IMR-90 (cell line): ENCODE results near the gene SHISA2. TPM values are rescaled to one million over a fixed set of nuclear protein-coding genes. Genes with fewer than 3 reads are reported as not detected.

Source experiments
- ATAC-seq: fragments of 200-7000 bp; cut with Tn5 transposase; 2 replicates; pipeline ENCODE4 v1.9.1; 2020; ENCODE audit warnings: low read depth, mild to moderate bottlenecking, moderate library complexity
- BruUV-seq: library from RNA; stranded (reverse); fragments of 400-500 nt; replicated peaks from 2 replicates; lab custom pipeline; 2021; lab: Mats Ljungman, UMichigan
- CTCF ChIA-PET: fragments of 300-600 bp; formaldehyde crosslinking; extraction: SDS; loops from one replicate; lab custom pipeline; 2021; ENCODE audit warnings: antibody characterized with exemption; lab: Yijun Ruan, JAX
- POLR2A ChIA-PET: fragments of 300-600 bp; sonication (Branson Sonifier 250); formaldehyde crosslinking; loops from one replicate; lab custom pipeline; 2022; ENCODE audit warnings: antibody characterized with exemption; ENCODE audit not compliant: unreplicated experiment; lab: Charles Lee
- DNase-seq: peaks from one replicate; pipeline ENCODE4 v3.0.0; 2013
- H2AFZ ChIP-seq: replicated peaks from 2 replicates; pipeline ENCODE3; 2013; ENCODE audit warnings: low read length, mild to moderate bottlenecking; ENCODE audit not compliant: poor library complexity
- H2AK5ac ChIP-seq: 2 replicates; pipeline ENCODE4 v1.6.1; 2013; ENCODE audit warnings: low read depth, low read length, inconsistent platforms
- H2AK9ac ChIP-seq: replicated peaks from 2 replicates; pipeline ENCODE3; 2013; ENCODE audit warnings: mild to moderate bottlenecking, low read depth, low read length, moderate library complexity; ENCODE audit not compliant: poor library complexity
- H2BK120ac ChIP-seq: 2 replicates; pipeline ENCODE4 v1.6.1; 2013; ENCODE audit warnings: low read depth, low read length, inconsistent platforms
- H2BK15ac ChIP-seq: 3 replicates; pipeline ENCODE4 v1.6.1; 2013; ENCODE audit warnings: low read depth, low read length, inconsistent platforms
- H2BK20ac ChIP-seq: 2 replicates; pipeline ENCODE4 v1.6.1; 2013; ENCODE audit warnings: low read depth, mild to moderate bottlenecking, inconsistent platforms, low read length, moderate library complexity
- H2BK5ac ChIP-seq: 2 replicates; pipeline ENCODE4 v1.6.1; 2013; ENCODE audit warnings: mild to moderate bottlenecking, low read depth, low read length, inconsistent platforms; ENCODE audit not compliant: poor library complexity, severe bottlenecking
- H3K14ac ChIP-seq: replicated peaks from 2 replicates; pipeline ENCODE4 v1.6.1; 2013; ENCODE audit warnings: low read depth, low read length, inconsistent platforms
- H3K18ac ChIP-seq: 2 replicates; pipeline ENCODE4 v1.6.1; 2013; ENCODE audit warnings: low read depth, low read length, control low read depth
- H3K23ac ChIP-seq: 2 replicates; pipeline ENCODE4 v1.6.1; 2013; ENCODE audit warnings: low read depth, low read length, inconsistent platforms
- H3K27ac ChIP-seq: 2 replicates; pipeline ENCODE4 v1.5.1; 2013; ENCODE audit warnings: mild to moderate bottlenecking, control low read depth, low read length; ENCODE audit not compliant: insufficient read depth
- H3K27me3 ChIP-seq: 2 replicates; pipeline ENCODE4 v1.6.1; 2013; ENCODE audit warnings: low read length; ENCODE audit not compliant: control insufficient read depth, insufficient read depth
- H3K36me3 ChIP-seq: 2 replicates; pipeline ENCODE4 v1.6.1; 2013; ENCODE audit warnings: low read length, mixed read lengths; ENCODE audit not compliant: control insufficient read depth, insufficient read depth
- H3K4ac ChIP-seq: 2 replicates; pipeline ENCODE4 v1.6.1; 2013; ENCODE audit warnings: low read depth, low read length, inconsistent platforms
- H3K4me1 ChIP-seq: 2 replicates; pipeline ENCODE4 v1.6.1; 2013; ENCODE audit warnings: low read length, mixed read lengths; ENCODE audit not compliant: control insufficient read depth, insufficient read depth
- H3K4me2 ChIP-seq: 2 replicates; pipeline ENCODE4 v1.6.1; 2013; ENCODE audit warnings: low read depth, mild to moderate bottlenecking, control low read depth, low read length, moderate library complexity
- H3K4me3 ChIP-seq: 2 replicates; pipeline ENCODE4 v1.5.1; 2013; ENCODE audit warnings: low read depth, mild to moderate bottlenecking, control low read depth, low read length, moderate library complexity; ENCODE audit not compliant: insufficient read depth
- H3K56ac ChIP-seq: 2 replicates; pipeline ENCODE4 v1.6.1; 2013; ENCODE audit warnings: low read length, inconsistent platforms; ENCODE audit not compliant: insufficient read depth; ENCODE audit errors: extremely low read depth
- H3K79me1 ChIP-seq, 2 experiments: 2 replicates each; pipeline ENCODE4 v1.6.1; 2013; ENCODE audit warnings: low read length in 2 of 2, inconsistent platforms in 1 of 2, low read depth in 1 of 2
- H3K9ac ChIP-seq: 2 replicates; pipeline ENCODE4 v1.6.1; 2013; ENCODE audit warnings: low read depth, low read length, control low read depth
- H3K9me1 ChIP-seq: 2 replicates; pipeline ENCODE4 v1.6.1; 2013; ENCODE audit warnings: low read length, inconsistent platforms; ENCODE audit not compliant: insufficient read depth
- H3K9me3 ChIP-seq: 2 replicates; pipeline ENCODE4 v1.6.1; 2013; ENCODE audit warnings: low read length; ENCODE audit not compliant: control insufficient read depth, insufficient read depth
- H4K20me1 ChIP-seq: 2 replicates; pipeline ENCODE4 v1.6.1; 2013; ENCODE audit warnings: low read length, inconsistent platforms; ENCODE audit not compliant: insufficient read depth
- H4K5ac ChIP-seq: 2 replicates; pipeline ENCODE4 v1.6.1; 2013; ENCODE audit warnings: mild to moderate bottlenecking, low read depth, low read length, control low read depth
- H4K8ac ChIP-seq, 2 experiments: 2 replicates each; pipeline ENCODE4 v1.6.1; 2013; ENCODE audit warnings: low read depth in 2 of 2, low read length in 2 of 2, control low read depth in 1 of 2, inconsistent platforms in 1 of 2
- H4K91ac ChIP-seq: 2 replicates; pipeline ENCODE4 v1.6.1; 2013; ENCODE audit warnings: low read depth, low read length, inconsistent platforms; ENCODE audit not compliant: insufficient read depth
- BHLHE40 ChIP-seq: fragments of 150-350 bp; IDR thresholded peaks from 2 replicates; pipeline ENCODE4 v1.6.1; 2016; ENCODE audit warnings: mild to moderate bottlenecking, low read depth, low read length
- CEBPB ChIP-seq: IDR thresholded peaks from 2 replicates; pipeline ENCODE4 v1.6.1; 2012; ENCODE audit warnings: low read depth, low read length, improper control_type of control experiment
- CHD1 ChIP-seq: IDR thresholded peaks from 2 replicates; pipeline ENCODE4 v1.6.1; 2012; ENCODE audit warnings: low read depth, low read length, improper control_type of control experiment
- FOS ChIP-seq: fragments of 150-350 bp; IDR thresholded peaks from 2 replicates; pipeline ENCODE4 v1.6.1; 2016; ENCODE audit warnings: low read depth, low read length
- MAFK ChIP-seq: IDR thresholded peaks from 2 replicates; pipeline ENCODE4 v1.6.1; 2012; ENCODE audit warnings: low read depth, low read length, improper control_type of control experiment
- MAZ ChIP-seq: IDR thresholded peaks from 2 replicates; pipeline ENCODE4 v1.6.1; 2012; ENCODE audit warnings: low read depth, mild to moderate bottlenecking, low read length, improper control_type of control experiment, moderate library complexity, borderline replicate concordance
- MXI1 ChIP-seq: IDR thresholded peaks from 2 replicates; pipeline ENCODE4 v1.6.1; 2012; ENCODE audit warnings: low read depth, mild to moderate bottlenecking, low read length, moderate library complexity, borderline replicate concordance
- NFE2L2 ChIP-seq: fragments of 150-350 bp; IDR thresholded peaks from 2 replicates; pipeline ENCODE4 v1.6.1; 2016; ENCODE audit warnings: low read depth, mild to moderate bottlenecking, low read length
- POLR2A ChIP-seq: IDR thresholded peaks from 2 replicates; pipeline ENCODE4 v1.6.1; 2012; ENCODE audit warnings: mild to moderate bottlenecking, low read depth, low read length
- RAD21 ChIP-seq: IDR thresholded peaks from 2 replicates; pipeline ENCODE4 v1.6.1; 2012; ENCODE audit warnings: low read length, improper control_type of control experiment
- RCOR1 ChIP-seq: IDR thresholded peaks from 2 replicates; pipeline ENCODE4 v1.6.1; 2012; ENCODE audit warnings: mild to moderate bottlenecking, low read length, improper control_type of control experiment; ENCODE audit not compliant: insufficient replicate concordance
- RFX5 ChIP-seq: IDR thresholded peaks from 2 replicates; pipeline ENCODE4 v1.8.0; 2012; ENCODE audit warnings: low read depth, mild to moderate bottlenecking, low read length, moderate library complexity
- SMC3 ChIP-seq: fragments of 150-350 bp; IDR thresholded peaks from 2 replicates; pipeline ENCODE4 v1.6.1; 2016; ENCODE audit warnings: low read depth, mild to moderate bottlenecking, antibody characterized with exemption, low read length, moderate library complexity
- whole genome bisulfite sequencing, 2 experiments: methylation state at CpG; one replicate each; pipeline versions ENCODE4 v1.1.5 to v1.1.7; 2013; ENCODE audit warnings: missing lambda C conversion rate in 2 of 2; ENCODE audit not compliant: insufficient read length in 1 of 2; ENCODE audit errors: extremely low coverage in 2 of 2; 5-methylcytosine and 5-hydroxymethylcytosine counted together
- dilution Hi-C: fragments of 300-500 bp; cut with HindIII; formaldehyde crosslinking; loops from one replicate; pipeline ENCODE4 v1.14.3; 2018; ENCODE audit warnings: low sequenced_read_pairs; ENCODE audit not compliant: unreplicated experiment
- in situ Hi-C: fragments of 300-500 bp; cut with MboI; formaldehyde crosslinking; loops from 3 replicates; pipeline ENCODE4 v1.14.3; 2019; ENCODE audit warnings: low sequenced_read_pairs, inconsistent platforms, mixed read lengths
- intact Hi-C: fragments of 100-400 bp; cut with micrococcal nuclease; formaldehyde crosslinking; loops from 2 replicates; pipeline ENCODE4 v1.10.0; 2022
- polyA plus RNA-seq, 3 experiments: library from polyadenylated mRNA; depleted of rRNA; stranded (reverse); fragments of >200 nt; gene quantifications; 2 replicates each; pipeline ENCODE4 v1.2.3, GENCODE V29; 2012; ENCODE audit warnings: low replicate concordance in 1 of 3
- total RNA-seq: library from RNA; depleted of rRNA; stranded (reverse); fragments of >200 nt; gene quantifications from 2 replicates; pipeline ENCODE4 v1.2.3, GENCODE V29; 2012
- TF ChIP-seq, protein P1 (sequence below): fragments of 150-350 bp; IDR thresholded peaks from 2 replicates; pipeline ENCODE4 v1.6.1; 2016; ENCODE audit warnings: low read depth, mild to moderate bottlenecking, low read length, moderate library complexity, borderline replicate concordance
- TF ChIP-seq, protein P2 (sequence below): fragments of 150-350 bp; IDR thresholded peaks from 2 replicates; pipeline ENCODE4 v1.6.1; 2017; ENCODE audit warnings: mild to moderate bottlenecking, antibody characterized with exemption, low read length, low read depth
- TF ChIP-seq, protein P3 (sequence below): conservative IDR thresholded peaks from 2 replicates; pipeline ENCODE4 v1.5.1; 2012; ENCODE audit warnings: mild to moderate bottlenecking, low read depth, low read length, improper control_type of control experiment

The SHISA2 gene
- total and polyA plus RNA-seq, 2 of the 4 experiments (the other 2 are of a cell fraction), result not detected

DNA sequence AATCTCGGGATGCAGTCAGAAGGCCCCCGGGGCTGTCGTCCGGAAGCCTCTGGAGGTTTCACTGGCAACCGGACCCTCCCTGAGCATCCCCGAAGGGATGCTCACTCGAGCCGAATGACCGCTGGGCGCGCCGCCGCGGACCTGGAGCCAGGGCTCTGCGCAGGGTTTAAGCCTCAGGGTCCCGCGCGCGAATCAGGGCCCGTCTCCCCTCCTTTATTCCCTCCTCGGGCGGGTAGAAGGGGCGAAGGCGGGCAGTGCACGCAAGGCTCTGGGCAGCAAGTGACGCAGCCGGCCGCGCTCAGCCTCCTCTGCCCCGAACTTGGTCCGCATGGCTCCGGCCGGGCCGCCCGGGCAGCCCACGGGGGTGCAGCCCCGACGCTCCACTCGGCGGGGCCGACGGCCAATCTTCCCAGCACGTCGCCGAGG, 572 bp downstream of the SHISA2 start:
- no peak overlapping the region for H4K5ac ChIP-seq
- no peak overlapping the region for H3K9ac ChIP-seq
- ChIA-PET POLR2A (no interaction called here), CTCF (no interaction called here)
- 0% methylated on average over 2 of the region's 45 CpGs; no CpG with 5 or more reads in 1 of the 2 experiments for WGBS, 2 experiments
- no peak overlapping the region for H3K4ac ChIP-seq
- no peaks in the 10 kb centered on the region; the same call in 1 of the 2 replicates for H3K9me3 ChIP-seq
- no peak overlapping the region for H2BK5ac ChIP-seq
- no peak overlapping the region for H2AK9ac ChIP-seq
- dilution Hi-C loops, result no loop called here
- H2BK15ac ChIP-seq, result no peak overlapping the region
- no peaks in the 10 kb centered on the region for H3K79me1 ChIP-seq
- H3K9me1 ChIP-seq, result no peaks in the 10 kb centered on the region
- peak overlapping the region; percentile 44 for H3K4me3 ChIP-seq
- no peak overlapping the region for H2AK5ac ChIP-seq
- H3K23ac ChIP-seq, result no peak overlapping the region
- no peak overlapping the region for H4K8ac ChIP-seq
- H3K18ac ChIP-seq, result no peak overlapping the region
- no peak overlapping the region for H2BK20ac ChIP-seq
- no TSS peak for BruUV-seq
- H4K91ac ChIP-seq, result no peak overlapping the region
- DNase-seq, result no peak
- no peak overlapping the region for H2BK120ac ChIP-seq
- ATAC-seq, result peak; percentile 33
- H3K36me3 ChIP-seq, result no peaks in the 10 kb centered on the region
- no peak overlapping the region for H3K14ac ChIP-seq
- in situ Hi-C loops, result no loop called here
- H3K4me1 ChIP-seq, result no peaks in the 10 kb centered on the region
- peaks cover 43% of the 10 kb centered on the region for H3K27me3 ChIP-seq
- H3K56ac ChIP-seq, result no peak overlapping the region
- H3K27ac ChIP-seq, result no peak overlapping the region
- intact Hi-C loops, result no loop called here
- TF ChIP-seq POLR2A (no peak), RAD21 (no peak), RFX5 (no peak), NFE2L2 (no peak), FOS (no peak), MXI1 (no peak), SMC3 (no peak), CEBPB (no peak), MAZ (no peak), MAFK (no peak), RCOR1 (no peak), CHD1 (no peak), BHLHE40 (no peak)
- TF ChIP-seq, protein P1, sequence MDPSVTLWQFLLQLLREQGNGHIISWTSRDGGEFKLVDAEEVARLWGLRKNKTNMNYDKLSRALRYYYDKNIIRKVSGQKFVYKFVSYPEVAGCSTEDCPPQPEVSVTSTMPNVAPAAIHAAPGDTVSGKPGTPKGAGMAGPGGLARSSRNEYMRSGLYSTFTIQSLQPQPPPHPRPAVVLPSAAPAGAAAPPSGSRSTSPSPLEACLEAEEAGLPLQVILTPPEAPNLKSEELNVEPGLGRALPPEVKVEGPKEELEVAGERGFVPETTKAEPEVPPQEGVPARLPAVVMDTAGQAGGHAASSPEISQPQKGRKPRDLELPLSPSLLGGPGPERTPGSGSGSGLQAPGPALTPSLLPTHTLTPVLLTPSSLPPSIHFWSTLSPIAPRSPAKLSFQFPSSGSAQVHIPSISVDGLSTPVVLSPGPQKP, result no peak
- TF ChIP-seq, protein P2, sequence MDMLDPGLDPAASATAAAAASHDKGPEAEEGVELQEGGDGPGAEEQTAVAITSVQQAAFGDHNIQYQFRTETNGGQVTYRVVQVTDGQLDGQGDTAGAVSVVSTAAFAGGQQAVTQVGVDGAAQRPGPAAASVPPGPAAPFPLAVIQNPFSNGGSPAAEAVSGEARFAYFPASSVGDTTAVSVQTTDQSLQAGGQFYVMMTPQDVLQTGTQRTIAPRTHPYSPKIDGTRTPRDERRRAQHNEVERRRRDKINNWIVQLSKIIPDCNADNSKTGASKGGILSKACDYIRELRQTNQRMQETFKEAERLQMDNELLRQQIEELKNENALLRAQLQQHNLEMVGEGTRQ, result no peak
- TF ChIP-seq, protein P3, sequence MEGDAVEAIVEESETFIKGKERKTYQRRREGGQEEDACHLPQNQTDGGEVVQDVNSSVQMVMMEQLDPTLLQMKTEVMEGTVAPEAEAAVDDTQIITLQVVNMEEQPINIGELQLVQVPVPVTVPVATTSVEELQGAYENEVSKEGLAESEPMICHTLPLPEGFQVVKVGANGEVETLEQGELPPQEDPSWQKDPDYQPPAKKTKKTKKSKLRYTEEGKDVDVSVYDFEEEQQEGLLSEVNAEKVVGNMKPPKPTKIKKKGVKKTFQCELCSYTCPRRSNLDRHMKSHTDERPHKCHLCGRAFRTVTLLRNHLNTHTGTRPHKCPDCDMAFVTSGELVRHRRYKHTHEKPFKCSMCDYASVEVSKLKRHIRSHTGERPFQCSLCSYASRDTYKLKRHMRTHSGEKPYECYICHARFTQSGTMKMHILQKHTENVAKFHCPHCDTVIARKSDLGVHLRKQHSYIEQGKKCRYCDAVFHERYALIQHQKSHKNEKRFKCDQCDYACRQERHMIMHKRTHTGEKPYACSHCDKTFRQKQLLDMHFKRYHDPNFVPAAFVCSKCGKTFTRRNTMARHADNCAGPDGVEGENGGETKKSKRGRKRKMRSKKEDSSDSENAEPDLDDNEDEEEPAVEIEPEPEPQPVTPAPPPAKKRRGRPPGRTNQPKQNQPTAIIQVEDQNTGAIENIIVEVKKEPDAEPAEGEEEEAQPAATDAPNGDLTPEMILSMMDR, result no peak
- H3K4me2 ChIP-seq, result no peak overlapping the region
- H4K20me1 ChIP-seq, result no peaks in the 10 kb centered on the region
- H2AFZ ChIP-seq, result peak overlapping the region; percentile 67
